ENCODE results near the gene LALBA.
"Not testable (repeated sequence)": the region's sequence is repeated elsewhere in the genome, so short reads cannot be mapped to it uniquely, and the experiment has no call there.

Gene LALBA

DNA sequence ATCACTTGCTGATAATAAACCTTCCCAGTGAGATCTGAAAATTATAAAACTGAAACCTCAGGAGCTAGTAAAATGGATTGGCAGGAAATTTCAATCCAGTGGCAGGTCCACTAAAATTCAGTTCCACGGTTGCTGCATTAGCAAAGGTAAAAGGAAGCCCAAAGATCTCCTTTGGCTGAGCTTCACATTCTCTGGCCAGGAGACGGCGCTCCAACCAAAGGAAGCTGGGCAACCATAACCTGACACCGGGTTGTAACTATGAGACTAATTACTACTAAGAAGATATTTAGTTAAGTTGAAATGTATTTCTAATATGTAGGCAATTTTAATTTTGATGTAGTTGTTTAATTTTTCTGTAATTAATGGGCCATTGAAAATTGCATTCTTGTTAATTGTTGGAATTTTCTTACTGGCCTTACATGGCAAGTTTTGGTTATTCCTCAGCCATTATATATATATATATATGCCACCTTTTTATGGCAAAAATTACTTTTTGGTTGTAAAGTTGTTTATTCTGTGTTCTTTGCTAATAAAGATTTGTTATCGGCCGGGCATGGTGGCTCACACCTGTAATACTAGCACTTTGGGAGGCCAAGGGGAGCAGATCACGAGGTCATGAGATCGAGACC, 27.4 kb downstream of the LALBA start:
- CTCF ChIA-PET, result interaction anchor here (0.6 to 7.7 kb wide), 8 partner anchors 9 to 532 kb away, joined by 3 to 79 read pairs (median 4); no protein-coding TSS in a partner anchor
- TF ChIP-seq TARDBP (IDR thresholded peaks at IDR 0.05), result no peak
- TF ChIP-seq NFRKB (IDR thresholded peaks at IDR 0.05), result no peak
- TF ChIP-seq CTBP1 (IDR thresholded peaks at IDR 0.05; ENCODE audit: borderline replicate concordance), result no peak
- no peak for TF ChIP-seq SUZ12 (IDR thresholded peaks at IDR 0.05)
- TF ChIP-seq SP1 (IDR thresholded peaks at IDR 0.05), result no peak
- no peak for TF ChIP-seq HDGF (IDR thresholded peaks at IDR 0.05; ENCODE audit: borderline replicate concordance)
- no peak for TF ChIP-seq ELF4 (IDR thresholded peaks at IDR 0.05)
- no peak for TF ChIP-seq ARNT (IDR thresholded peaks at IDR 0.05)
- no peak for TF ChIP-seq LEF1 (IDR thresholded peaks at IDR 0.05; ENCODE audit: borderline replicate concordance)
- TF ChIP-seq FOXM1 (IDR thresholded peaks at IDR 0.05; ENCODE audit: borderline replicate concordance), result no peak
- no peak for TF ChIP-seq ZNF384 (IDR thresholded peaks at IDR 0.05)
- no peak for TF ChIP-seq FOXA1 (IDR thresholded peaks at IDR 0.05)
- no peak for TF ChIP-seq L3MBTL2 (conservative IDR thresholded peaks at IDR 0.05)
- DNase-seq (ENCODE audit: extremely low spot score), result peak; percentile 64
- POLR2A ChIA-PET, result no interaction called here

DNA sequence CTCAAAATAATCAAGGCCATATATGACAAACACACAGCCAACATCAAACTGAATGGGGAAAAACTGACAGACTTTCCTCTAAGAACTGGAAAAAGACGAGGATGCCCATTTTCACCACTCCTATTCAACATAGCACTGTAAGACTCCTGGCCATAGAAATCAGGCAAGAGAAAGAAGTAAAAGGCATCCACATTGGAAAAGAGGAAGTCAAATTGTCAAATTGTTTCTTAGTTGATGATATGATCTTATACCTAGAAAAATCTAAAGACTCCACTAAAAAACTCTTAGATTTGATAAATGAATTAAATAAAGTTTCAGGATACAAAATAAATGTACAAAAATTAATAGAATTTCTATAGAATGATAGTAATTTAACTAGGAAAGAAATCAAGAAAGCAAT, 33.2 kb downstream of the LALBA start:
- ChIA-PET POLR2A (no interaction called here), CTCF (no interaction called here)
- TF ChIP-seq, protein P1, sequence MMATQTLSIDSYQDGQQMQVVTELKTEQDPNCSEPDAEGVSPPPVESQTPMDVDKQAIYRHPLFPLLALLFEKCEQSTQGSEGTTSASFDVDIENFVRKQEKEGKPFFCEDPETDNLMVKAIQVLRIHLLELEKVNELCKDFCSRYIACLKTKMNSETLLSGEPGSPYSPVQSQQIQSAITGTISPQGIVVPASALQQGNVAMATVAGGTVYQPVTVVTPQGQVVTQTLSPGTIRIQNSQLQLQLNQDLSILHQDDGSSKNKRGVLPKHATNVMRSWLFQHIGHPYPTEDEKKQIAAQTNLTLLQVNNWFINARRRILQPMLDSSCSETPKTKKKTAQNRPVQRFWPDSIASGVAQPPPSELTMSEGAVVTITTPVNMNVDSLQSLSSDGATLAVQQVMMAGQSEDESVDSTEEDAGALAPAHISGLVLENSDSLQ (IDR thresholded peaks at IDR 0.05), result no peak
- no peak for TF ChIP-seq FOXA1 (IDR thresholded peaks at IDR 0.05)
- no peak for TF ChIP-seq CTBP1 (IDR thresholded peaks at IDR 0.05; ENCODE audit: borderline replicate concordance)
- TF ChIP-seq ZNF384 (IDR thresholded peaks at IDR 0.05), result no peak
- TF ChIP-seq HDGF (IDR thresholded peaks at IDR 0.05; ENCODE audit: borderline replicate concordance), result no peak
- TF ChIP-seq LEF1 (IDR thresholded peaks at IDR 0.05; ENCODE audit: borderline replicate concordance), result no peak
- no peak for TF ChIP-seq SUZ12 (IDR thresholded peaks at IDR 0.05)
- no peak for TF ChIP-seq FOXM1 (IDR thresholded peaks at IDR 0.05; ENCODE audit: borderline replicate concordance)
- no peak for TF ChIP-seq NFRKB (IDR thresholded peaks at IDR 0.05)
- no peak for TF ChIP-seq SP1 (IDR thresholded peaks at IDR 0.05)
- no peak for TF ChIP-seq ELF4 (IDR thresholded peaks at IDR 0.05)
- no peak for TF ChIP-seq L3MBTL2 (conservative IDR thresholded peaks at IDR 0.05)
- TF ChIP-seq FOXK2 (IDR thresholded peaks at IDR 0.05), result no peak
- no peak for TF ChIP-seq TARDBP (IDR thresholded peaks at IDR 0.05)
- TF ChIP-seq ARNT (IDR thresholded peaks at IDR 0.05), result no peak
- TF ChIP-seq BHLHE40 (IDR thresholded peaks at IDR 0.05; ENCODE audit: borderline replicate concordance), result no peak
- no peak for DNase-seq (ENCODE audit: extremely low spot score)

DNA sequence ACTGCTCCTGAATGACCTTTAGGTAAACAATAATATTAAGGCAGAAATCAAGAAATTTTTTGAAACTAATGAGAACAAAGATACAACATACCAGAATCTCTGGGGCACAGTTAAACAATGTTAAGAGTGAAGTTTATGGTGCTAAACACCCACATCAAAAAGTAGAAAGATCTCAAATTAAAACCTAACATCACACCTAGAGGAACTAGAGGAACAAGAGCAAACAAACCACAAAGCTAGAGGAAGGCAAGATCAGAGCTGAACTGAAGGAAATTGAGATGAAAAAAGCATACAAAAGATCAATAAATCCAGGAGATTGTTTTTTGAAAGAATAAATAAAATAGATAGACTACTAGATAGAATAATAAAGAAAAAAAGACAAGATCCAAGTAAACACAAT, 37.2 kb downstream of the LALBA start:
- ChIA-PET POLR2A (no interaction called here), CTCF (interaction anchor here (0.6 kb wide), 1 partner anchor 38 kb away, joined by 5 read pairs; no protein-coding TSS in a partner anchor)
- DNase-seq (ENCODE audit: extremely low spot score), result no peak
- TF ChIP-seq NFRKB (IDR thresholded peaks at IDR 0.05), result no peak
- no peak for TF ChIP-seq FOXA1 (IDR thresholded peaks at IDR 0.05)

DNA sequence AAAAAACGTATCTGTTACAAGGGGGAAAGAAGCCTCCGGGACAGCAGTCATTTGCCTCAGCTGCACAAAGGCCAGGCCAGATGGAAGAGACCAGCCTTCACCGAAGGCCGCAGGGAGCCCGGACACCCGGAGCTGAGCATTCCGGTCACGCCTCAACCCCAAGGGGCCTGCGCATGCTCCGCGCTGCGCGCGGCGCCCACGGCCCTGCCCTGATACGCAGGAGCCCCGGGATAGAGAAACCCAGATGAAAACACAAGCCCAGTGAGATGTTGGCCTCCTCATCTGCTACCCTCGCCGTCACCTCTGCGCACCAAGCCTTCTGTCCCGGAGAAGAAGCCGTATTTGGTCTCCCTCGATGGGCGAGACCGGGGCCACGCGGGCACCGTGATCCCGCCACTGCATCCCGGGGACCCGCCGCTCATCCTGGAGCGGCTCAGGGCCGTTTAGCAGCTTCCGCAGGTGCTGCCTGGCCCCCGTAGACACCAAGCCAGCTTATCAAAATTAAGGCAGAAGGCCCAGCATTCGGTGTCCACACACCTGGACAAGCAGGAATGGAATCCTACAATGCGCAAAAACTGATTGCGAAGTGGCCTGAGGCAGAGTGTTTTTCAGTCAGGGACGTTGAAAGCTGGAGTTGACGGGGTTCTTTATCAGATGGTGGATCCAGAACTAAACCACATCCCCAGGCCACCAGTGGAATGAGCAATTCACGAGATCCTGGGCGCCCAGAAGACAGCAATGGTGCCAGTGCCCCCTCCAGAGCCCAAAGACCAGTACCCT, 41.8 kb downstream of the LALBA start:
- CTCF ChIA-PET, result interaction anchor here (0.5 to 0.9 kb wide), 2 partner anchors 90 to 176 kb away, joined by 3 to 4 read pairs; no protein-coding TSS in a partner anchor
- POLR2A ChIA-PET, result no interaction called here
- DNase-seq (ENCODE audit: extremely low spot score), result no peak
- TF ChIP-seq SP1 (IDR thresholded peaks at IDR 0.05), result no peak
- no peak for TF ChIP-seq ARNT (IDR thresholded peaks at IDR 0.05)
- TF ChIP-seq BHLHE40 (IDR thresholded peaks at IDR 0.05; ENCODE audit: borderline replicate concordance), result no peak
- no peak for TF ChIP-seq FOXA1 (IDR thresholded peaks at IDR 0.05)
- no peak for TF ChIP-seq TARDBP (IDR thresholded peaks at IDR 0.05)
- TF ChIP-seq FOXK2 (IDR thresholded peaks at IDR 0.05), result no peak
- no peak for TF ChIP-seq NFRKB (IDR thresholded peaks at IDR 0.05)
- no peak for TF ChIP-seq LEF1 (IDR thresholded peaks at IDR 0.05; ENCODE audit: borderline replicate concordance)
- no peak for TF ChIP-seq ZNF384 (IDR thresholded peaks at IDR 0.05)
- TF ChIP-seq ELF4 (IDR thresholded peaks at IDR 0.05), result no peak
- TF ChIP-seq L3MBTL2 (conservative IDR thresholded peaks at IDR 0.05), result no peak
- TF ChIP-seq HDGF (IDR thresholded peaks at IDR 0.05; ENCODE audit: borderline replicate concordance), result no peak

DNA sequence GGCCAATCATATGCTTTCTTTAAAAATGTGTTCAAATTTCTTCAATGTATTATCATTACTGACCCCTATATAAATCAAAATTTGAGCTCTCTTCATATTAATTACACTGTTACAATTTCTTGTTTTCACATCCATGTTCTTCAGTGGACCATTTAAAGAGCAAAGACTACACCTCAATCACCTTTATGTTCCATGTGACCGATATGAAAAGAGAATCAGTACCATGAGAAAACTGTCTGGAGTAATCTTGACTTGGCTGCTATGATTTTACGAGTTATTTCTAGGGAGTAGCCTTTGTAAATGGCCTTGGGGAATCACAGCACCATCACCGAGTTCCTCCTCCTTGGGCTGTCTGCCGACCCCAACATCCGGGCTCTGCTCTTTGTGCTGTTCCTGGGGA, 44.5 kb downstream of the LALBA start, which contains the start of gene OR8S1:
Gene OR8S1, plus strand, starts transcription at position 301 of the 400 bp plus-strand sequence. Its CDS starts 0 bp downstream, at position 301.
- TF ChIP-seq BHLHE40 (IDR thresholded peaks at IDR 0.05; ENCODE audit: borderline replicate concordance) (no peak), ARNT (IDR thresholded peaks at IDR 0.05) (no peak), ELF4 (IDR thresholded peaks at IDR 0.05) (no peak), L3MBTL2 (conservative IDR thresholded peaks at IDR 0.05) (no peak), FOXA1 (IDR thresholded peaks at IDR 0.05) (no peak), TARDBP (IDR thresholded peaks at IDR 0.05) (no peak), NFRKB (IDR thresholded peaks at IDR 0.05) (no peak), ZNF384 (IDR thresholded peaks at IDR 0.05) (no peak), SUZ12 (IDR thresholded peaks at IDR 0.05) (no peak)
- CTCF ChIA-PET, result no interaction called here
- POLR2A ChIA-PET, result no interaction called here
- DNase-seq (ENCODE audit: extremely low spot score), result no peak

DNA sequence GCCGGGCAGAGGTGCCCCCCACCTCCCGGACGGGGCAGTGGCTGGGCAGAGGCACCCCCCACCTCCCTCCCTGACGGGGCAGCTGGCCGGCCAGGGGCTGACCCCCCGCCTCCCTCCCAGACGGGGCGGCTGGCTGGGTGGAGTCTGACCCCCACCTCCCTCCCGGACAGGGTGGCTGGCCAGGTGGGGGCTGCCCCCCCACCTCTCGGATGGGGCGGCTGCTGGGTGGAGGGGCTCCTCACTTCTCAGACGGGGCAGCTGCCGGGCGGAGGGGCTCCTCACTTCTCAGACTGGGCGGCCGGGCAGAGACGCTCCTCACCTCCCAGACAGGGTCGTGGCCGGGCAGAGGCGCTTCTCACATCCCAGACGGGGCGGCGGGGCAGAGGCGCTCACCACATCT, 49.5 kb downstream of the LALBA start:
- POLR2A ChIA-PET; CTCF ChIA-PET; DNase-seq (ENCODE audit: extremely low spot score): not testable (repeated sequence)
